Frontal cortex (tissue), 4 donors: Measurements from ENCODE around the gene ABCB4. TPM values are rescaled to one million over a fixed set of nuclear protein-coding genes. Genes with fewer than 3 reads are reported as not detected.
A peak's percentile ranks its signal among the peaks of the same experiment; 100 is the strongest.

Experiments used
- DNase-seq, 2 donors: peaks; one replicate each; pipeline ENCODE4 v3.0.0; 2012; ENCODE audit warnings: low spot score in 2 of 2
- FAIRE-seq: peaks from 2 replicates; lab custom pipeline; 2012; peaks lifted over from hg19 to GRCh38; lab: Jason Lieb, UNC
- total RNA-seq: library from RNA; depleted of rRNA; stranded (reverse); fragments of >200 nt; gene quantifications from one replicate; pipeline ENCODE4 v1.2.3, GENCODE V29; 2014
- donor health status: control.
- donor health status: control.
- donor health status: control.

The ABCB4 gene
- 1.2 TPM for total RNA-seq

GRCh38 chr7:87475359-87476178 is at the start of gene ABCB4:
TSS of gene ABCB4 (minus strand) at chr7:87475680. CDS start at chr7:87475465, 215 bp downstream.
- FAIRE-seq (no peak), DNase-seq (peak; percentile 31 to 48)

GRCh38 chr7:87518735-87519134 is 43.3 kb upstream of the ABCB4 start:
- DNase-seq (no peak), FAIRE-seq (no peak)

- DNase-seq (no peak), FAIRE-seq (no peak)
Measured at GRCh38 chr7:87517891-87518290, 42.4 kb upstream of the ABCB4 start.

- FAIRE-seq, result no peak
- DNase-seq, result no peak
Measured at GRCh38 chr7:87517136-87517815, 41.8 kb upstream of the ABCB4 start.

- DNase-seq, result no peak
- FAIRE-seq, result no peak
Measured at GRCh38 chr7:87513735-87514335, 38.4 kb upstream of the ABCB4 start.

- DNase-seq (no peak), FAIRE-seq (no peak)
Measured at GRCh38 chr7:87512906-87513305, 37.4 kb upstream of the ABCB4 start.

DNA sequence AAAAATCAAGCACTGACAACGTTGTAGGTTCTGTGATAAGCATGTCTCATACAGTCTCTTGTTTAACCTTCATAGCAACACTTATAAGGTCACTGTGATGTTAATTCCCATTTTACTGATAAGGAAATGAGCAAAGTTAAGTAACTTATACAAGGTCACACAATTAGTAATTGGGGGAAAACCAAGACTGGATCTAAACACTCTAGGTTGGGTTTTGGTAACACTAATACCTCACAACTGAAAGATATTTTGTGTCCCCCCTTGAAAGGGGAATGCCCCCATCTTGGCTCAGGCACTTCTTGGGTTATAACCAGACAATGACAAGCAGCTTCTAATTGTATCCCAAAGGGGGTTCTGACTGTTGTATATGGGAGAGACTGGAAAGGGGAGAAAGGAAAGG is 36.0 kb upstream of the ABCB4 start:
- no peak for DNase-seq
- no peak for FAIRE-seq

DNA sequence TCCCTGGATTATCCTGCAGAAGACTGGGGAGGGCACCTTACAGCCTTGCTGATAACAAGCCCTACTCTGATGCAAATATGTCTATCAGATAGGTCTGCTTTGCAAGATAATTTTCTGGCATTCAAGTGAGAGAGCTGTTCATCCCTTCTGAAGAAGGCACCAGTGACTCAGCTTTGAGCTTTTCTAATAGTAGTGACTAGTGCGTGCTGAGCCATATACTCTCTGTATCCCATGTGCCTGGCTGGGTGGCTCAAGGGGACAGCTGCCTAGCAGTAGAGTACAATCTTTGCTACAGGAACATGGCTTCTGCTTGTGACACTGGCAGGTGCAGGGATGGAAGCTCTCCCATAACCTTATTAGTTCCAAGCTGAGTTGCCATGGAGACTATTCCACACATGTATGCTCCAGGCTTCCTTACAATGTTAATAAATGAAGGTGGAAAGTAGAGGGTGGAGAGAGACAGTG is 35.0 kb upstream of the ABCB4 start:
- no peak for DNase-seq

DNA sequence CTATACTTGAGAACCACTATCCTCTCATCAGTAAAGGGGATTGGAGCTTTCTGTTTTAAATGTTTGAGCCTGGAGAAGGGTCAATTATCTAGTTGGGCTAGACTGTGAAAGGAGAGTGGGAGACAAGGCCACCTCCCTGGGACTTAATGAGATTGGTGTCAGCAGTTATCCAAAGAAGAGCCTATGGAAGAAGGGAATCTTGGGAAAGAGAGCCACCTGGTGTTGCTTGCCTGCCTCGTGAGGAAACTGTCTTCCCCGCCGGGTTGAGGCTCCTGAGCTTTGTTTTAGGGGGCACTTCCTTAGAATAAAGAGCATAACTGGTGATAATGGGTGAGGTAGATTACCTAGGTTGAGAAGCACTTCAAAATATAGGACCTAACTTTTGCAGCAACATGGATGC is 32.0 kb upstream of the ABCB4 start:
- DNase-seq (no peak), FAIRE-seq (no peak)

More for the DNA sequence above, 35.0 kb upstream of the ABCB4 start:
- FAIRE-seq, result no peak

- DNase-seq (no peak), FAIRE-seq (peak; percentile 28)
Measured at GRCh38 chr7:87506246-87507180, 31.0 kb upstream of the ABCB4 start.

- FAIRE-seq (no peak), DNase-seq (no peak)
Measured at GRCh38 chr7:87505557-87506245, 30.2 kb upstream of the ABCB4 start.

GRCh38 chr7:87505122-87505521 is 29.6 kb upstream of the ABCB4 start:
- DNase-seq, result no peak
- FAIRE-seq, result no peak

GRCh38 chr7:87499494-87499893 is 24.0 kb upstream of the ABCB4 start:
- FAIRE-seq, result no peak
- DNase-seq, result no peak

DNA sequence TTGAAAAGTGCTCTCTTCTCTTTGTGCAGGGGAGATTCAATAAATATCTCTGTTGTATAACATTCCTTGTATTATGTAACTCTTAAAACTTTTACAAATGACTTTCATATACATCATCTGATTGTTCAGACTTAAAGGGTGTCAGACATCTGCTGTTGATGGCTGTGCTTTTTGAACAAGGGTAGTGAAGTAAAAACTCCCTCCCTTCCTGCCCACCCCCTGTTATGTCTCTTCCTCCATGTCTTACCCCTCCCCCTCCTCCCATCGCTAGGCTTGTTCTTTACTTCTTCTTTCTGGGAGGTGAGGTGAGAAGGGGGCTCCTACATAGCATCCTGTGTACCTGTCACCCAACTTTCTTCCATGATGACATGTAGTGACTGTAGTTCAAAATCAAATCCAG is 23.4 kb upstream of the ABCB4 start:
- no peak for FAIRE-seq

GRCh38 chr7:87497482-87497881 is 22.0 kb upstream of the ABCB4 start:
- DNase-seq (no peak), FAIRE-seq (no peak)

More for the DNA sequence above, 23.4 kb upstream of the ABCB4 start:
- no peak for DNase-seq

- no peak for DNase-seq
- FAIRE-seq, result no peak
Measured at GRCh38 chr7:87495366-87495765, 19.9 kb upstream of the ABCB4 start.

DNA sequence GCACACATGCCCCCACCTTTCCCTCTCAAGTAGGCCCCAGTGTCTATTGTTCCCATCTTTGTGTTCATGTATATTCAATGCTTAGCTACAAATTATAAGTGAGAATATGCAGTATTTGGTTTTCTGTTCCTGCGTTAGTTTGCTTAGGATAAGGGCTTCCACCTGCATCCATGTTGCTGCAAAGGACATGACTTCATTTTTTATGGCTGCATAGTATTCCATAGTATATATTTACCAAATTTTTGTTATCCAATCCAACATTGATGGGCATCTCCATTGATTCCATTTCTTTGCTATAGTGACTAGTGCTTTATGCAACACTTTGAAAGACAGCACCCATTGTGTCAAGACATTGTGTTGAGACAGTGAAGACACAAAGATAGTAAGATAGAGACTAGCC is 19.0 kb upstream of the ABCB4 start:
- no peak for FAIRE-seq
- DNase-seq, result no peak

DNA sequence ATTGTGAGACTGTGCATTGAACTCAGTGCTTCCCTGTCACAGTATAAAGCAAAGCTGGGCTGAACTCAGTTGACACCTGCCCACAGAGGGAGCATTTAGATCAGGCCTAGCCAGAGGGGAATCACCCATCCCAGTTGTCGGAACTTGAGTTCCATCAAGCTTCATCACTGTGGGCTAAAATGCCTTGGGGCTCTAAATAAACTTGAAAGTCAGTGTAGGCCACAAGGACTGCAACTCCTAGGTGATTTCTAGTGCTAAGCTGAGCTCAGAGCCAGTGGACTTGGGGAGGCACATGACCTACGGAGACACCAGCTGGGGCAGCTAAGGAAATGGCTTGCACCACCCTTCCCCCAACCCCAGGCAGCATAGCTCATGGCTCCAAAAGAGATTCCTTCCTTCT is 7.7 kb upstream of the ABCB4 start:
- DNase-seq (no peak), FAIRE-seq (no peak)

GRCh38 chr7:87482115-87482514 is 6.6 kb upstream of the ABCB4 start:
- FAIRE-seq (no peak), DNase-seq (no peak)
